Measurements from ENCODE around the gene EIF4G3. TPM values are rescaled to one million over a fixed set of nuclear protein-coding genes. Genes with fewer than 3 reads are reported as not detected.
A peak's percentile ranks its signal among the peaks of the same experiment; 100 is the strongest.

The EIF4G3 gene
- total and polyA plus RNA-seq, 12 donors = 13.3 to 50.2 (median 36.1) TPM

DNA sequence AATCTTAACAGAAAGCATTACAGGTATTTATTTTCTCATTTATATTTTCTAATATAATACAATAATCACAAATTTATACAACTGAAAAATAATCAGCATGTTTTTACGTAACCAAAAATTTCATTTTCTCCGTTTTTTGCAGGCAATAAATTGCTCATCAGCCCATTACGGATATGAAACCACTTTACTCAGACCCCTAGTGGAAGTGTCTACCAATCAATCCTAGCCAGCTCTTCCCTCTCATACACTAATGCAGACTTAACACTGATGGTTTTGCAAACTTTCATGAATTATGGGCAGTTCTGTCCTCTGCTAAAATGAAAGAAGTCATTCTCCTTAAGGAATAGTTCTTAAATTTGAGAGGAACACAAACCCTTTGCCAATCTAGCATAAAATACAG lies 124.7 kb downstream of the EIF4G3 start:
- 87 to 92% methylated on average over 3 of the region's 3 CpGs for WGBS, 2 donors
- peaks cover 0 to 27% (median 0%) of the 10 kb centered on the region in 9 donors for H3K36me3 ChIP-seq
- ATAC-seq = no peak

DNA sequence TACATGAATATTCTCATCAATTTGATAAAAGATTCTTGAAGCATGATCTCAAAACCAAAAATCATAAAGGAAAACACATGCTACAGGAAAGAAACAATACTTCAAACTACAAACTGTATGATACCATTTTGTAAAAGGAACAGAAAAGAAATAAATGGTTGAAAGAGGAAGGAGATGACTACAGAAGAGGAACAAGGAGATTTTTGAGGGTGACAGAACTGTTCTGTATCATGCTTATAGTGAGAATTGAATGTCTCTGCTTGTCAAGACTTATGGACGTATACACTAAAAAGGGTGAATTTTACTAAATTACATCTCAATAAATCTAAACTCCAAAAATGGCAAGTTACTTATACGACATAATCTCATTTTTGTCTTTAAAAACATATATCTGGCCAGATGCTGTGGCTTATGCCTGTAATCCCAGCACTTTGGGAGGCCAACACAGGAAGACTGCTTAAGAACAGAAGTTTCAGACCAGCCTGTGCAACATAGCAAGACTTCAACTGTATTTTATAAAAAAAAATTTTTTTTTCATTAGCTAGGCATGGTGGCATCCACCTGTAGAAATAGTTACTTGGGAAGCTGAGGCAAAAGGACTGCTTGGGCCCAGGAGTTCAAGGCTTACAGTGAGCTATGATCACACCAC lies 125.4 kb downstream of the EIF4G3 start:
- no peaks in the 10 kb centered on the region for H3K9me3 ChIP-seq
- H3K36me3 ChIP-seq = peaks cover 0 to 27% (median 0%) of the 10 kb centered on the region in 9 donors
- no peak overlapping the region for H3K4me3 ChIP-seq
- WGBS, 2 donors = 95% methylated on average over 2 of the region's 2 CpGs
- peaks cover 0 to 24% (median 0%) of the 10 kb centered on the region in 9 donors for H3K4me1 ChIP-seq
- DNase-seq = no peak
- peak overlapping the region in 1 of 10 donors; percentile 24 for H3K27ac ChIP-seq
- TF ChIP-seq, protein P1, sequence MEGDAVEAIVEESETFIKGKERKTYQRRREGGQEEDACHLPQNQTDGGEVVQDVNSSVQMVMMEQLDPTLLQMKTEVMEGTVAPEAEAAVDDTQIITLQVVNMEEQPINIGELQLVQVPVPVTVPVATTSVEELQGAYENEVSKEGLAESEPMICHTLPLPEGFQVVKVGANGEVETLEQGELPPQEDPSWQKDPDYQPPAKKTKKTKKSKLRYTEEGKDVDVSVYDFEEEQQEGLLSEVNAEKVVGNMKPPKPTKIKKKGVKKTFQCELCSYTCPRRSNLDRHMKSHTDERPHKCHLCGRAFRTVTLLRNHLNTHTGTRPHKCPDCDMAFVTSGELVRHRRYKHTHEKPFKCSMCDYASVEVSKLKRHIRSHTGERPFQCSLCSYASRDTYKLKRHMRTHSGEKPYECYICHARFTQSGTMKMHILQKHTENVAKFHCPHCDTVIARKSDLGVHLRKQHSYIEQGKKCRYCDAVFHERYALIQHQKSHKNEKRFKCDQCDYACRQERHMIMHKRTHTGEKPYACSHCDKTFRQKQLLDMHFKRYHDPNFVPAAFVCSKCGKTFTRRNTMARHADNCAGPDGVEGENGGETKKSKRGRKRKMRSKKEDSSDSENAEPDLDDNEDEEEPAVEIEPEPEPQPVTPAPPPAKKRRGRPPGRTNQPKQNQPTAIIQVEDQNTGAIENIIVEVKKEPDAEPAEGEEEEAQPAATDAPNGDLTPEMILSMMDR (IDR thresholded peaks at IDR 0.05) = no peak
- no peaks in the 10 kb centered on the region for H3K27me3 ChIP-seq
- intact Hi-C loops (cut with DNase I) = no loop called here
- ATAC-seq = no peak

More for the DNA sequence above, 124.7 kb downstream of the EIF4G3 start:
- intact Hi-C loops (cut with DNase I) = no loop called here
- no peaks in the 10 kb centered on the region for H3K27me3 ChIP-seq
- no peak for DNase-seq
- TF ChIP-seq, protein P1 (IDR thresholded peaks at IDR 0.05) = no peak
- peak overlapping the region in 1 of 10 donors; percentile 24 for H3K27ac ChIP-seq
- no peaks in the 10 kb centered on the region for H3K9me3 ChIP-seq
- no peak overlapping the region for H3K4me3 ChIP-seq
- peaks cover 0 to 21% (median 0%) of the 10 kb centered on the region in 9 donors for H3K4me1 ChIP-seq

DNA sequence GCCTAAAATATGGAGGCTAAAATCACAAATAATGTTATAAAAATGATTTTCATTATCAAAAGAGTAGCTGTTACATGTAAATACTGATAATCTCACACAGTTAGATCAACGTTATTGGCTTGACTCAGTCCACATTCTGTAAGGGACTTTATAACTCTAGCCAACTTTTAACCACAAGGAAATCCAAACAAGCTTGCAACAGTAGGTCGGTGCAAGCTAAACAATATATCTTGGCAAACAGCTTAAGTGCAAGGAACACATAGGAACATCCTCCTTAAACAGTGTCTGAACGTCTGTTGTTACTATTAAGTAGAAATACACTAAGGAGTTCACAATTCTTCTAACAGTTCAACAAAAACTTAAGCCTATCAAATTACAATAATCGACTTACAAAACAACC lies 126.7 kb downstream of the EIF4G3 start:
- Histone ChIP-seq H3K27me3 (no peaks in the 10 kb centered on the region), H3K36me3 (peaks cover 0 to 27% (median 0%) of the 10 kb centered on the region in 9 donors), H3K9me3 (no peaks in the 10 kb centered on the region), H3K4me1 (peaks cover 0 to 31% (median 5%) of the 10 kb centered on the region in 9 donors), H3K4me3 (no peak overlapping the region), H3K27ac (no peak overlapping the region)
- DNase-seq (no peak), ATAC-seq (no peak)
- 55 to 60% methylated on average over 4 of the region's 4 CpGs for WGBS, 2 donors
- intact Hi-C loops (cut with DNase I) = no loop called here
- TF ChIP-seq, protein P1 (IDR thresholded peaks at IDR 0.05) = no peak

DNA sequence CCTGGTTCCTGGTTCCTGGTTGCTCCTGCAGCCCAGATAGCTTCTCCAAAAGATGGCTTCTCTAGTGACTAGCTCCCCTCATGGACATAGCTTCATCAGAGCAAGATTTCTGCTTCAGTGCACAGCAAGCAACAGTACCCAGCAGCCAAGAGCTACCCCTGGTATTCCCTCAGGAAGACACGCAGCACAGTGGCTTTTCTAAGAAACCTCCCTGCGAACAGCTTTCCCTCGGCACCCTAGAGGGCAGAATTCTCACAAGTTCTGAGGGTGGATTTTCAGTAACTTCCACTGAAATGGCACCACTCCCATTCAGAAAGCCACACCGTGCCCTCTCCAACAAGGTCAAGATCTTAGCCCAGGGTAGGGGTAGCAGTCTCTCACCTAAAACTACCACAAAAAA lies 128.2 kb downstream of the EIF4G3 start:
- Histone ChIP-seq H3K9me3 (no peaks in the 10 kb centered on the region), H3K27ac (no peak overlapping the region), H3K4me3 (no peak overlapping the region), H3K4me1 (peaks cover 0 to 41% (median 11%) of the 10 kb centered on the region in 9 donors), H3K36me3 (peaks cover 0 to 27% (median 0%) of the 10 kb centered on the region in 9 donors), H3K27me3 (no peaks in the 10 kb centered on the region)
- TF ChIP-seq, protein P1 (IDR thresholded peaks at IDR 0.05) = no peak
- ATAC-seq (no peak), DNase-seq (no peak)
- 97 to 98% methylated on average over 4 of the region's 4 CpGs for WGBS, 2 donors
- intact Hi-C loops (cut with DNase I) = no loop called here
